Liver (tissue), 9 donors: Measurements from ENCODE around the gene XXYLT1. TPM values are rescaled to one million over a fixed set of nuclear protein-coding genes. Genes with fewer than 3 reads are reported as not detected.

Experiments used
- DNase-seq: peaks from one replicate; pipeline ENCODE4 v3.0.0-alpha.2; 2017; ENCODE audit warnings: low spot score
- H3K27ac ChIP-seq, 2 donors: one replicate each; pipeline ENCODE4 v1.7.0; 2013; ENCODE audit warnings: inconsistent platforms in 2 of 2, low read length in 2 of 2, control low read depth in 1 of 2, low read depth in 1 of 2, mild to moderate bottlenecking in 1 of 2
- H3K27me3 ChIP-seq, 4 donors: one replicate each; pipeline versions ENCODE4 v1.6.1 to v1.7.0; 2013; ENCODE audit warnings: low read length in 3 of 4, inconsistent platforms in 1 of 4, mild to moderate bottlenecking in 1 of 4, moderate library complexity in 1 of 4; ENCODE audit not compliant: control insufficient read depth in 4 of 4, insufficient read depth in 4 of 4
- H3K36me3 ChIP-seq, 4 donors: one replicate each; pipeline versions ENCODE4 v1.6.1 to v1.7.0; 2013; ENCODE audit warnings: low read length in 3 of 4, mild to moderate bottlenecking in 3 of 4, low read depth in 1 of 4, moderate library complexity in 1 of 4; ENCODE audit not compliant: control insufficient read depth in 4 of 4, insufficient read depth in 3 of 4
- H3K4me1 ChIP-seq, 4 donors: one replicate each; pipeline versions ENCODE4 v1.6.1 to v1.7.0; 2013; ENCODE audit warnings: low read length in 3 of 4, mild to moderate bottlenecking in 3 of 4, moderate library complexity in 1 of 4; ENCODE audit not compliant: control insufficient read depth in 4 of 4, insufficient read depth in 4 of 4
- H3K4me3 ChIP-seq, 3 donors: one replicate each; pipeline versions ENCODE4 v1.6.1 to v1.7.0; 2013; ENCODE audit warnings: low read length in 3 of 3, control low read depth in 1 of 3, low read depth in 1 of 3, mild to moderate bottlenecking in 1 of 3
- H3K9ac ChIP-seq, 2 donors: one replicate each; pipeline ENCODE4 v1.7.0; 2013; ENCODE audit warnings: low read length in 2 of 2, mild to moderate bottlenecking in 2 of 2, moderate library complexity in 2 of 2, control low read depth in 1 of 2, low read depth in 1 of 2
- H3K9me3 ChIP-seq, 4 donors: one replicate each; pipeline versions ENCODE4 v1.6.1 to v1.7.0; 2013; ENCODE audit warnings: low read length in 3 of 4; ENCODE audit not compliant: control insufficient read depth in 4 of 4
- ATF3 ChIP-seq: IDR thresholded peaks from 2 replicates; pipeline ENCODE4 v1.6.1; 2016; ENCODE audit warnings: antibody characterized with exemption
- EGR1 ChIP-seq, 2 donors: IDR thresholded peaks; 2 replicates each; pipeline ENCODE4 v1.6.1; 2016 to 2018; ENCODE audit warnings: antibody characterized with exemption in 2 of 2, low read depth in 2 of 2
- FOXA1 ChIP-seq: IDR thresholded peaks from 2 replicates; pipeline ENCODE4 v1.6.1; 2016; ENCODE audit warnings: antibody characterized with exemption
- FOXA2 ChIP-seq: IDR thresholded peaks from 2 replicates; pipeline ENCODE4 v1.6.1; 2016; ENCODE audit warnings: antibody characterized with exemption
- GABPA ChIP-seq, 2 donors: IDR thresholded peaks in 1 of 2; conservative IDR thresholded peaks in 1 of 2; 2 replicates each; pipeline ENCODE4 v1.6.1; 2016; ENCODE audit warnings: antibody characterized with exemption in 2 of 2, mild to moderate bottlenecking in 1 of 2, moderate library complexity in 1 of 2
- HNF4A ChIP-seq, 2 donors: conservative IDR thresholded peaks; 2 replicates each; pipeline ENCODE4 v1.6.1; 2016; ENCODE audit warnings: antibody characterized with exemption in 2 of 2, mild to moderate bottlenecking in 2 of 2
- HNF4G ChIP-seq: IDR thresholded peaks from 2 replicates; pipeline ENCODE4 v1.6.1; 2016; ENCODE audit warnings: antibody characterized with exemption
- JUND ChIP-seq, 2 donors: IDR thresholded peaks; 2 replicates each; pipeline ENCODE4 v1.6.1; 2016; ENCODE audit warnings: antibody characterized with exemption in 2 of 2
- NR2F2 ChIP-seq: IDR thresholded peaks from 2 replicates; pipeline ENCODE4 v1.6.1; 2016; ENCODE audit warnings: antibody characterized with exemption
- RAD21 ChIP-seq, 2 donors: IDR thresholded peaks; 2 replicates each; pipeline ENCODE4 v1.6.1; 2016; ENCODE audit warnings: antibody characterized with exemption in 2 of 2, mild to moderate bottlenecking in 2 of 2
- RXRA ChIP-seq, 2 donors: IDR thresholded peaks; 2 replicates each; pipeline ENCODE4 v1.6.1; 2017 to 2018; ENCODE audit warnings: antibody characterized with exemption in 2 of 2, mild to moderate bottlenecking in 1 of 2
- SP1 ChIP-seq: IDR thresholded peaks from 2 replicates; pipeline ENCODE4 v1.6.1; 2018; ENCODE audit warnings: antibody characterized with exemption, mild to moderate bottlenecking
- TAF1 ChIP-seq: conservative IDR thresholded peaks from 2 replicates; pipeline ENCODE4 v1.6.1; 2016; ENCODE audit warnings: antibody characterized with exemption, mild to moderate bottlenecking
- YY1 ChIP-seq: IDR thresholded peaks from 2 replicates; pipeline ENCODE4 v1.6.1; 2016; ENCODE audit warnings: antibody characterized with exemption, mild to moderate bottlenecking
- ZBTB33 ChIP-seq: IDR thresholded peaks from 2 replicates; pipeline ENCODE4 v1.6.1; 2016; ENCODE audit warnings: antibody characterized with exemption
- WGBS: extraction: QIAGEN DNeasy Blood & Tissue Kit; methylation state at CpG from one replicate; pipeline ENCODE4 v1.1.7; 2013; 5-methylcytosine and 5-hydroxymethylcytosine counted together
- polyA plus RNA-seq, 2 donors: library from polyadenylated mRNA; stranded (reverse) in 1 of 2; unstranded in 1 of 2; fragments of 200-250 nt in 1 of 2; fragments of >200 nt in 1 of 2; fragmentation: Nextera tagmentation in 1 of 2; extraction: Ambion mirVana in 1 of 2; gene quantifications; one replicate each; pipeline versions ENCODE4 v1.2.1 to v1.2.3, GENCODE V29; 2013 to 2015
- total RNA-seq, 2 donors: library from RNA; depleted of rRNA; stranded (reverse); fragments of >200 nt; gene quantifications; one replicate each; pipeline ENCODE4 v1.2.3, GENCODE V29; 2014
- TF ChIP-seq, protein P1 (sequence below): IDR thresholded peaks from 2 replicates; pipeline ENCODE4 v1.6.1; 2016; ENCODE audit warnings: antibody characterized with exemption
- TF ChIP-seq, protein P2 (sequence below): fragments of 150-350 bp; IDR thresholded peaks from 2 replicates; pipeline ENCODE4 v1.5.1; 2017; ENCODE audit warnings: improper control_type of control experiment, low read depth, low read length; ENCODE audit not compliant: missing input control
- donor health status: healthy.
- donor health status: healthy.
- donor health status: healthy.
- donor health status: healthy.
- donor health status: healthy.

Gene XXYLT1
- total and polyA plus RNA-seq, 4 donors, result 0.93 to 7.6 (median 2.8) TPM

DNA sequence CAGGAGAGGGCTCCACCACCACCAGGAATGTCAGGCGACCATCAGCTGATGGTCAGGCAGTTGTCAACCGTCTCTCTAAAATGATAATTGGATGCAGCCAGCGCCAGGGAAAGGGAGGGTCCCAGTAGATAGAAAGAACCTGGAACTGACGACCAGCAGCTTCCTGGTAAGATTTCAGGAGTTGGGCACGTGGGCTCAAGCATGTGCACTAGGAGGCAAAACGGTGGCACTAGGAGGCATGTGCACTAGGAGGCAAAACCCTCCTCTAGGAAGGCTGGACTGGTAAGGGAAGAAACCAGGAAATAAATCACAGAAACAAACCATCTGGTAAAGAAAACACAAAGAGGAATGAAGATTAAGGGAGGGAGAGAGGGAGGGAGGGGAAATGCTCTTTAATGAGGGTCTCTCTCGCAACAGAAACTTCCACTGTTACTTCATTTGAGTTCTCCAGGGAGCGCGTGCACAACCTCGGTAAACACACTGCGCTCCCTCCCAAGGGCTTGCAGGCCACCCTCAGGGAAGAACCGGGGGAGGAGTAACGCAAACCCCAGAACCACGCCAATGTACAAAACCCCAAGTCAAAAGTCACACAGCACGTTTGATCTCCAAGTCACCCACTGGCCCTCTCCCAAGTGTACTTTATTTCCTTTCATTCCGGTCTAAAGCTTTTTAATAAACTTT is 116.7 kb downstream of the XXYLT1 start:
- WGBS, result 75% methylated on average over 16 of the region's 16 CpGs
- Histone ChIP-seq H3K27ac (peak overlapping the region; percentile 53 to 64), H3K36me3 (no peaks in the 10 kb centered on the region), H3K9me3 (no peaks in the 10 kb centered on the region), H3K4me1 (peaks cover 0 to 8% (median 3%) of the 10 kb centered on the region in 4 donors), H3K9ac (no peak overlapping the region), H3K27me3 (no peaks in the 10 kb centered on the region), H3K4me3 (no peak overlapping the region)
- TF ChIP-seq NR2F2 (peak; percentile 7), ATF3 (no peak)
- DNase-seq, result no peak

- Histone ChIP-seq H3K9me3 (no peaks in the 10 kb centered on the region), H3K36me3 (no peaks in the 10 kb centered on the region), H3K27me3 (no peaks in the 10 kb centered on the region), H3K9ac (no peak overlapping the region), H3K27ac (peak overlapping the region; percentile 53 to 64), H3K4me3 (no peak overlapping the region), H3K4me1 (peaks cover 0 to 8% (median 3%) of the 10 kb centered on the region in 4 donors)
- TF ChIP-seq JUND (IDR thresholded peaks at IDR 0.05), result no peak
- TF ChIP-seq RAD21 (IDR thresholded peaks at IDR 0.05), result no peak
- TF ChIP-seq NR2F2, result no peak
- TF ChIP-seq HNF4G, result no peak
- TF ChIP-seq, protein P1, sequence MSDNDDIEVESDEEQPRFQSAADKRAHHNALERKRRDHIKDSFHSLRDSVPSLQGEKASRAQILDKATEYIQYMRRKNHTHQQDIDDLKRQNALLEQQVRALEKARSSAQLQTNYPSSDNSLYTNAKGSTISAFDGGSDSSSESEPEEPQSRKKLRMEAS, result no peak
- no peak for TF ChIP-seq TAF1
- TF ChIP-seq FOXA1, result no peak
- TF ChIP-seq EGR1 (IDR thresholded peaks at IDR 0.05; ENCODE audit: low read depth in 2 of 2), result no peak
- WGBS, result 91% methylated on average over 8 of the region's 8 CpGs
- DNase-seq, result no peak
Measured at GRCh38 chr3:195153653-195154052, 117.3 kb downstream of the XXYLT1 start.

DNA sequence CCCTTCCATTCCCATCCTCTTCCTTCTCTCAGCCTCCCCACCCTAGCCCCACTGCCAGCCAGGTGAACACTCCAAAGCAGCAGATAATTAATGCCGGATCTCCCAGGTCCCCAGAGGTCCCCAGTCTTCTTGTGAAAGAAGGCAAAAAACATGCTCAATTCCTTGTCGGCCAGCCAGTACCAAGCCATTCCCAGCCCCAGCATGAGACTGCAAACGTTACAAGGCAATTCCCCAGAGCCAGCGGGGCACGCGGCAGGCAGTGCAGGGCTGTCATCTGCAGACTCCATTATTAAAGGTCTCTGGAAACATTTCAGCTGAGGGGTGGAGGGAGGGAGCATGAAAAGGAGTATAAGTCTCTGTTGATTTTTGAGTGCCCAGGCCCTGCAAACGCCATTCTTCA is 117.8 kb downstream of the XXYLT1 start:
- Histone ChIP-seq H3K4me1 (peaks cover 0 to 8% (median 3%) of the 10 kb centered on the region in 4 donors), H3K36me3 (no peaks in the 10 kb centered on the region), H3K27ac (peak overlapping the region; percentile 13 to 33), H3K27me3 (no peaks in the 10 kb centered on the region), H3K9ac (no peak overlapping the region), H3K9me3 (no peaks in the 10 kb centered on the region), H3K4me3 (no peak overlapping the region)
- DNase-seq, result no peak
- TF ChIP-seq ZBTB33 (no peak), ATF3 (no peak), HNF4G (no peak), YY1 (no peak), RAD21 (IDR thresholded peaks at IDR 0.05) (no peak), SP1 (no peak), JUND (IDR thresholded peaks at IDR 0.05) (no peak), RXRA (IDR thresholded peaks at IDR 0.05) (no peak), GABPA (IDR thresholded peaks at IDR 0.05 in 1 of 2, conservative IDR thresholded peaks at IDR 0.05 in 1 of 2) (no peak), FOXA2 (no peak), HNF4A (conservative IDR thresholded peaks at IDR 0.05) (no peak), NR2F2 (no peak), FOXA1 (no peak)
- TF ChIP-seq, protein P2, sequence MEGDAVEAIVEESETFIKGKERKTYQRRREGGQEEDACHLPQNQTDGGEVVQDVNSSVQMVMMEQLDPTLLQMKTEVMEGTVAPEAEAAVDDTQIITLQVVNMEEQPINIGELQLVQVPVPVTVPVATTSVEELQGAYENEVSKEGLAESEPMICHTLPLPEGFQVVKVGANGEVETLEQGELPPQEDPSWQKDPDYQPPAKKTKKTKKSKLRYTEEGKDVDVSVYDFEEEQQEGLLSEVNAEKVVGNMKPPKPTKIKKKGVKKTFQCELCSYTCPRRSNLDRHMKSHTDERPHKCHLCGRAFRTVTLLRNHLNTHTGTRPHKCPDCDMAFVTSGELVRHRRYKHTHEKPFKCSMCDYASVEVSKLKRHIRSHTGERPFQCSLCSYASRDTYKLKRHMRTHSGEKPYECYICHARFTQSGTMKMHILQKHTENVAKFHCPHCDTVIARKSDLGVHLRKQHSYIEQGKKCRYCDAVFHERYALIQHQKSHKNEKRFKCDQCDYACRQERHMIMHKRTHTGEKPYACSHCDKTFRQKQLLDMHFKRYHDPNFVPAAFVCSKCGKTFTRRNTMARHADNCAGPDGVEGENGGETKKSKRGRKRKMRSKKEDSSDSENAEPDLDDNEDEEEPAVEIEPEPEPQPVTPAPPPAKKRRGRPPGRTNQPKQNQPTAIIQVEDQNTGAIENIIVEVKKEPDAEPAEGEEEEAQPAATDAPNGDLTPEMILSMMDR, result no peak
- TF ChIP-seq, protein P1, result no peak
- WGBS, result 79% methylated on average over 7 of the region's 7 CpGs
